ENCODE data around the gene FAM168A.

FAM168A gene

DNA sequence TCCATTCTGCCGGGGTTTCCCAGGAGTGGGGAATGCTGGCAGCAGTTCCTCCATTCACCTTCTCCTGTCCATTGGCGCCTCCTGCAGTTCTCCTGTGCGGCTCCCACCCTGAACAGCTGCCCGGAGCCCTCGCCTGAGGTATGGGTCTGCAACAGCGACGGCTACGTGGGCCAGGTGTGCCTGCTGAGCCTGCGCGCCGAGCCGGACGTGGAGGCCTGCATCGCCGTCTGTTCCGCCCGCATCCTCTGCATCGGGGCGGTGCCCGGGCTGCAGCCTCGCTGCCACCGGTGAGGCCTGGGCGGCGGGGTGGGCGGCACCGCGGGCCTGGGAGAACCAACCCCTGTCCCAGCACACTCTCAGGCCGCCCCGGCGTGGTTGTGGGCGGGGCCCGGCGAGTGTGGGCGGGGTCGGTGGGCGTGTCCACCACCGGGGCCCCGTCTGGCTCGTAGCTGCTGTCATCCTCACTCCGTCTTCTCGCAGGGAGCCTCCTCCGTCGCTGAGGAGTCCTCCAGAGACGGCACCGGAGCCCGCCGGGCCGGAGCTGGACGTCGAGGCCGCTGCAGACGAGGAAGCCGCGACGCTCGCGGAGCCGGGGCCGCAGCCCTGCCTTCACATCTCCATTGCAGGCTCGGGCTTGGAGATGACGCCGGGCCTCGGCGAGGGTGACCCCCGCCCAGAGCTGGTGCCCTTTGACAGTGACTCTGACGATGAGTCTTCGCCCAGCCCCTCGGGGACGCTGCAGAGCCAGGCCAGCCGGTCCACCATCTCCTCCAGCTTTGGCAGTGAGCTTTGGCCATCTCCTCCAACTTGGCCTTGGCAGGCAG lies 235.7 kb downstream of the FAM168A start:
- TF ChIP-seq, protein P1, sequence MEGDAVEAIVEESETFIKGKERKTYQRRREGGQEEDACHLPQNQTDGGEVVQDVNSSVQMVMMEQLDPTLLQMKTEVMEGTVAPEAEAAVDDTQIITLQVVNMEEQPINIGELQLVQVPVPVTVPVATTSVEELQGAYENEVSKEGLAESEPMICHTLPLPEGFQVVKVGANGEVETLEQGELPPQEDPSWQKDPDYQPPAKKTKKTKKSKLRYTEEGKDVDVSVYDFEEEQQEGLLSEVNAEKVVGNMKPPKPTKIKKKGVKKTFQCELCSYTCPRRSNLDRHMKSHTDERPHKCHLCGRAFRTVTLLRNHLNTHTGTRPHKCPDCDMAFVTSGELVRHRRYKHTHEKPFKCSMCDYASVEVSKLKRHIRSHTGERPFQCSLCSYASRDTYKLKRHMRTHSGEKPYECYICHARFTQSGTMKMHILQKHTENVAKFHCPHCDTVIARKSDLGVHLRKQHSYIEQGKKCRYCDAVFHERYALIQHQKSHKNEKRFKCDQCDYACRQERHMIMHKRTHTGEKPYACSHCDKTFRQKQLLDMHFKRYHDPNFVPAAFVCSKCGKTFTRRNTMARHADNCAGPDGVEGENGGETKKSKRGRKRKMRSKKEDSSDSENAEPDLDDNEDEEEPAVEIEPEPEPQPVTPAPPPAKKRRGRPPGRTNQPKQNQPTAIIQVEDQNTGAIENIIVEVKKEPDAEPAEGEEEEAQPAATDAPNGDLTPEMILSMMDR (conservative IDR thresholded peaks at IDR 0.05; ENCODE audit: low read depth, low read length), result peak; percentile 11
- no peak for DNase-seq (ENCODE audit: low read depth)
- no peak overlapping the region for H3K4me3 ChIP-seq (ENCODE audit: low read depth, low read length)

DNA sequence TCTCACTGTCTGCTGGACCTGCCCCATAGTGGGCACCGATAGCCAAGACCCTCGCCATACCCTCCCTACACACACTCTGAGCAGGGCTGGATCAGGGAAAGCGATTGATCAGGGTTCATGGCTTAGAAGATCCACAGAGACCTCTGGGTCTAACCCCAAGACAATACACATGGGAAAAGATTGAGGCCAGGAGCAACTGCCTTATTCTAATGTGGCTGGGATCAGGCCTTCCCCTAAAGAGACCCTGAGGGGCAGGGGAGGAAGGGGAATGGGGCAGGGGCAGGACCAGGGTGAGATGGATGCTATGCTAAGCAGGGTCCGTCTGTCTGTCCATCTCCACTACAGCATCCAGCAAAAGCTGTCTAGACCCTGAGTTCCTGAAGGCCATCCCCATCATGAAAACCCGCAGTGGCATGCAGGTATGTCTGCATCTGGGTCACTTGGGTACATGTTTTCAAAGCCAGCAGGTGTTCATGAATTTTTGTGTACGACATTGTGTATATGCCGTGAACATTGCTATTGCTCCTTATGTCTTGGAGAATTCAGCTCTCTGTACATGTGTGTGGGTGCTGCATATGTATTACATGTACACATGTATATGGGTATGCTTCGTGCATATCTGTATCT lies 237.1 kb downstream of the FAM168A start:
- TF ChIP-seq, protein P1 (conservative IDR thresholded peaks at IDR 0.05; ENCODE audit: low read depth, low read length), result no peak
- no peak overlapping the region for H3K4me3 ChIP-seq (ENCODE audit: low read depth, low read length)
- no peak for DNase-seq (ENCODE audit: low read depth)

DNA sequence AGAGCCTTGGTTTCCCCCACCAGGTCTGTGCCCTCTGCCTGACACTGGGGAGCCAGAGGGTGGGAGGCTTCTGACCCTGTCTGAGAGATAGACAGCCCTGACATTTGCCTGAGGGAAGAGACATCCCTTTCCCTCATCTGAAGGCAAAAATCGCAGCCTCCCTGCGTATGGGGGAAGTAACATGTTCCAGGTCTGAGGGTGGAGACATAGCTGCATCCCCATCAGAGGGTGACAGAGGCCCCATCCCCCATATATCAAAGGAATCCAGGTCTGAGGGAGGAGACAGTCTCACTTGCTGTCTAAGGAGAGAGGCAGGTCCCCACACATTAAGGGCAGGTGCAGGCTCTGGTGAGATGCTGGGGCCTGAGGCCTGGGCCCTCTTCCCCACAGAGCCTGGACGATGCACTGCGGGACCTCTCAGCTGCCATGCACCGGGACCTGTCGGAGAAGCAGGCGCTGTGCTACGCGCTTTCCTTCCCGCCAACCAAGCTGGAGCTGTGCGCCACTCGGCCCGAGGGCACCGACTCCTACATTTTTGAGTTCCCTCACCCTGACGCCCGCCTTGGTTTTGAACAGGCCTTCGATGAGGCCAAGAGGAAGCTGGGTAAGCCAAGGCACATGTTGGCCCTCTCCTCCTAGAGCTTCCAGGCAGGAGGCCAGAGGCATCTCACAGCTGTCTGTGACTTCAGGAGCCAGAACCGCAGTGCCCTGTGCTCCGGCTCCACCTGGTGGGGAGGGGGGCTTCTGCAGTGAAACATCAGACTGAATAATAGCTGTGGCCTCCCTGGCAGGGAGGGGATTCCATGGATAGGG lies 237.8 kb downstream of the FAM168A start:
- DNase-seq (ENCODE audit: low read depth), result peak; percentile 71
- no peak overlapping the region for H3K4me3 ChIP-seq (ENCODE audit: low read depth, low read length)
- TF ChIP-seq, protein P1 (conservative IDR thresholded peaks at IDR 0.05; ENCODE audit: low read depth, low read length), result peak; percentile 72

DNA sequence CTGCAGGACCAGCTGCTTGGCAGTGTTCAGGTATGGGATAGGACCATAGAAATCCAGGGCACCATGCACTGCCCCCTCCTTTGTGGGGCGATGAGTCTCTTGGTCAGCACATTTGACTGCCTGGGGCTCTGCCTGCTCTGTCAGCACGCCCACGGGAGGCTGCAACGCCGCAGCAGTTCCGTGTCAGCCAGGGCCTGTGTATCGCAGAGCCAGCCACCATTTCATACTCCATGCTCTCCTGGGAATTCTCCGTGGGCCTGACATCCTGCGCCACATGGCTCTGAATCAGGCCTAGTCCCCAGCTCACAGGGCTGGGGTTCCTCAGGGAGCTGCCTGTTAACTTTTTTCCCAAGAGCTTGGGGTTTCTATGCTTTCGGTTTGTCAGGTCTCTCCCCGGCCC lies 238.6 kb downstream of the FAM168A start:
- no peak overlapping the region for H3K4me3 ChIP-seq (ENCODE audit: low read depth, low read length)
- no peak for DNase-seq (ENCODE audit: low read depth)
- TF ChIP-seq, protein P1 (conservative IDR thresholded peaks at IDR 0.05; ENCODE audit: low read depth, low read length), result no peak

DNA sequence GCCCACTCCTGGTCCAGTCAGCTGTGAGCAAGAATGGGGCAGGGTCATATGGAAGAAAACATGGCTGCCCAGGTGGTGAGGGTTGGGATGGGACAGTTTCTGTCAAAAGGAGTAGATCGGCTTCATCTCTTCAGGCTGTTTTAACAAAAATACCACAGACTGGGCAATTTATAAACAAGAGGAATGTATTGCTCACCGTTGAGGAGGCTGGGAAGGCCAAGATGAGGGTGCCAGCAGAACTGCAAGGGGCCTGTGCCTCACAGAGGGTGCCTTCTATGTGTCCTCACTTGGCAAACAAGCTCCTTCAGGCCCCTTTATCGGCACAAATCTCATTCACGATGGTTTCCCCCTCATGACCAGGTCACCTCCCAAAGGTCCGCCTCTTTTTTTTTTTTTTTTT lies 239.8 kb downstream of the FAM168A start:
- no peak for DNase-seq (ENCODE audit: low read depth)
- TF ChIP-seq, protein P1 (conservative IDR thresholded peaks at IDR 0.05; ENCODE audit: low read depth, low read length), result no peak
- no peak overlapping the region for H3K4me3 ChIP-seq (ENCODE audit: low read depth, low read length)

DNA sequence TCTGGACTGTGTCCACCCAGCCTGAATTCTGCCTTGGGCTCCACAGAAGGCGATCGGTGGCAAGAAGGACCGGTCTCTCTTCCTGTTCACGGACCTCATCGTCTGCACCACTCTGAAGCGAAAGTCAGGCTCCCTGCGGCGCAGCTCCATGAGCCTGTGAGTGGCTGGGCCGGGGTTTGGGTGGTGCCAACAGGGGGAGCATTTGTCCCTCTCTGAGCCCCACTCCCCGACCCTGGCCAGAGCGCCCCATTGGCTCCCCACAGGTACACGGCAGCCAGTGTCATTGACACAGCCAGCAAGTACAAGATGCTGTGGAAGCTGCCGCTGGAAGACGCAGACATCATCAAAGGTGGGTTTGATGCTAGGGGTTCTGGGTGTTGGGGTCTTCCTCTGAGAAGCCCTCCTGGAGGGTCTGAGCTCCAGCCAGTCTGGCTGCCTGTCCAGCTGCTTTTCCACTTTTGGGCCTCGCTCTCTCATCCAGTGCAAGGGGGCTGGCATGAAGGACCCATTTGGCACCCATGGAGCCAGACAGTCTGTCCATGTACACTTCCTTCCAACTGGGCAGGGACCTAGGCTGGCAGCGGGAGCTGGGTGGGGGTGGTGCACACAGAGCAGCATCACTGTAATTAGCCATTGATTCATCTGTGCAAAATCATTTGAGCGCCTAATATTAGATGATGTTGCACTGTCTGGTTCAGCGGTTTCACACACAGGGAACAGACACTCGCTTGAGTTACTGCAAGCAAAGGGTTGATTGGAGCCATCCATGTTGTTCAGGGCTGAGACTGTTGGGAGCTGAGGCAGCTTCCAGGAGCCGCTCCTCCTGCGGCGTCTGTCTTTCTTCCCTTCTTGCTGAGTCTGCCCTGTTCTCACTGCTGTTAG lies 240.7 kb downstream of the FAM168A start:
- TF ChIP-seq, protein P1 (conservative IDR thresholded peaks at IDR 0.05; ENCODE audit: low read depth, low read length), result no peak
- no peak overlapping the region for H3K4me3 ChIP-seq (ENCODE audit: low read depth, low read length)
- DNase-seq (ENCODE audit: low read depth), result no peak
